Measurements from ENCODE around the gene CCDC38. TPM values are rescaled to one million over a fixed set of nuclear protein-coding genes. Genes with fewer than 3 reads are reported as not detected.
"Not testable (repeated sequence)": the region's sequence is repeated elsewhere in the genome, so short reads cannot be mapped to it uniquely, and the experiment has no call there.

The CCDC38 gene
- total RNA-seq, 1 donor, result not detected

GRCh38 chr12:95848575-95849388, 93.6 kb downstream of the CCDC38 start:
- Histone ChIP-seq H3K4me1 (ENCODE audit: insufficient read depth, low read length) (no peaks in the 10 kb centered on the region), H3K4me3 (ENCODE audit: low read length) (no peak overlapping the region)

GRCh38 chr12:95842426-95842825, 100.0 kb downstream of the CCDC38 start:
- H3K4me1 ChIP-seq (ENCODE audit: insufficient read depth, low read length); H3K9me3 ChIP-seq (ENCODE audit: low read depth, low read length); H3K4me3 ChIP-seq (ENCODE audit: low read length): not testable (repeated sequence)
- peaks cover 27% of the 10 kb centered on the region for H3K27me3 ChIP-seq (ENCODE audit: insufficient read depth, low read length)

More at GRCh38 chr12:95848575-95849388, 93.6 kb downstream of the CCDC38 start:
- H3K9me3 ChIP-seq (ENCODE audit: low read depth, low read length), result no peaks in the 10 kb centered on the region
- peaks cover 36% of the 10 kb centered on the region for H3K27me3 ChIP-seq (ENCODE audit: insufficient read depth, low read length)

DNA sequence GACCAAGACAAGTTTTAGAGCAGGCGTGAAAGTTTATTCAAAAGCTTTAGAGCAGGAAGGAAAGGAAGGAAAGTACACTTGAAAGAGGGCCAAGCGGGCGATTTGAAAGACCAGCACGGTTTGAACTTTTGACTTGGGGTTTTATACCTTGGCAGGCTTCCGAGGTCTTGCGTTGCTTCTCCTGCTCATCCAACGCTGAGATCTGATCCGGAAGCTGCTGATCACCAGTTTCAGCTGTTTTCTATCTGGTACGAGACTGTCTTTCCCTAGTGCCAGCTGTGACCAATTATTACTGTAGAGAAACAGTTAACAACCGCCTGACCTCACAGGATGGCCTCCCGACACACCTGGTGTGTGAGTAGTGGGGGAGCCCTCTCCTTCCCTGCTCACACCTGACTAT, 104.3 kb downstream of the CCDC38 start:
- Histone ChIP-seq H3K27me3 (ENCODE audit: insufficient read depth, low read length) (peaks cover 2% of the 10 kb centered on the region), H3K9me3 (ENCODE audit: low read depth, low read length) (no peaks in the 10 kb centered on the region), H3K4me3 (ENCODE audit: low read length) (no peak overlapping the region), H3K4me1 (ENCODE audit: insufficient read depth, low read length) (no peaks in the 10 kb centered on the region)

- Histone ChIP-seq H3K9me3 (ENCODE audit: low read depth, low read length) (no peaks in the 10 kb centered on the region), H3K4me3 (ENCODE audit: low read length) (no peak overlapping the region), H3K4me1 (ENCODE audit: insufficient read depth, low read length) (no peaks in the 10 kb centered on the region), H3K27me3 (ENCODE audit: insufficient read depth, low read length) (no peaks in the 10 kb centered on the region)
These were observed 105.0 kb downstream of the CCDC38 start for GRCh38 chr12:95837240-95838038.

- Histone ChIP-seq H3K4me3 (ENCODE audit: low read length) (no peak overlapping the region), H3K27me3 (ENCODE audit: insufficient read depth, low read length) (no peaks in the 10 kb centered on the region), H3K4me1 (ENCODE audit: insufficient read depth, low read length) (no peaks in the 10 kb centered on the region), H3K9me3 (ENCODE audit: low read depth, low read length) (no peaks in the 10 kb centered on the region)
These were observed 105.7 kb downstream of the CCDC38 start for GRCh38 chr12:95836630-95837239.

GRCh38 chr12:95836185-95836609, 106.2 kb downstream of the CCDC38 start:
- H3K4me1 ChIP-seq (ENCODE audit: insufficient read depth, low read length), result no peaks in the 10 kb centered on the region
- H3K27me3 ChIP-seq (ENCODE audit: insufficient read depth, low read length), result no peaks in the 10 kb centered on the region
- no peaks in the 10 kb centered on the region for H3K9me3 ChIP-seq (ENCODE audit: low read depth, low read length)
- no peak overlapping the region for H3K4me3 ChIP-seq (ENCODE audit: low read length)

GRCh38 chr12:95834572-95834971, 107.8 kb downstream of the CCDC38 start:
- no peak overlapping the region for H3K4me3 ChIP-seq (ENCODE audit: low read length)
- H3K9me3 ChIP-seq (ENCODE audit: low read depth, low read length), result no peaks in the 10 kb centered on the region
- no peaks in the 10 kb centered on the region for H3K4me1 ChIP-seq (ENCODE audit: insufficient read depth, low read length)
- H3K27me3 ChIP-seq (ENCODE audit: insufficient read depth, low read length), result no peaks in the 10 kb centered on the region

DNA sequence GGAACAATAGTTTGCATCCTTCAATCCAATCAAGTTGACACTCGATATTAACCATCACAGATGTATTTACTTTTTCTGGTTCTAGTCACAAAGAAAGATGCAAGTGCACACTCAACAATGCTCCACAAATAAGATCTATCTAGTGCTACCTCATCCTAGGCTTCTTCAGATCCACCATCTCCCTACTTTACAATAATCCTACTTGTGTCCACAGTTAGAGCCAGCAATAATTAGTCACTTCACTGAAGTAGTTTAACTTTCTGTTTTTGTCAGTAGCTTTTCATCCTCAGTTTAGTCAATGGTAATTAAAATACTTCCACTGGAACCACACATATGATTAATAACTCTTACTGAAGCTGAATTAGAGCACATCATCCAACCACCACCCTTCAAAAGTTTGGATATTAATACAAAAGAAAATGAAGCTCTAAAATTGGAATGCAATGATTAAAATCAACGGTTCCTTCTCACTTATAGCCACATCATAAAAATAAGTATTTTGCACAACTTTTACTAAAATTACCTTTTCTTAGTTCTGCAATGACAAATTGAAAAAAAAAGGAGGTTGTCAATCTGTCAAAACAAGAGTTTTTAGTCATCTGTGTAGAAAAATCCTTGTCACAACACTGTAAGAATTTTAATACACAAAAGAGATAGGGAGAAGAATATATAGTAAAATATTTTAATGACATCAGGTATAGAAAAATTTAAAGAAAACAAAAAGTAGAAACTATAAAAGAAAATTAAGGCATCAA, 111.9 kb downstream of the CCDC38 start:
- Histone ChIP-seq H3K4me1 (ENCODE audit: insufficient read depth, low read length) (no peaks in the 10 kb centered on the region), H3K4me3 (ENCODE audit: low read length) (no peak overlapping the region), H3K27me3 (ENCODE audit: insufficient read depth, low read length) (no peaks in the 10 kb centered on the region), H3K9me3 (ENCODE audit: low read depth, low read length) (no peaks in the 10 kb centered on the region)

DNA sequence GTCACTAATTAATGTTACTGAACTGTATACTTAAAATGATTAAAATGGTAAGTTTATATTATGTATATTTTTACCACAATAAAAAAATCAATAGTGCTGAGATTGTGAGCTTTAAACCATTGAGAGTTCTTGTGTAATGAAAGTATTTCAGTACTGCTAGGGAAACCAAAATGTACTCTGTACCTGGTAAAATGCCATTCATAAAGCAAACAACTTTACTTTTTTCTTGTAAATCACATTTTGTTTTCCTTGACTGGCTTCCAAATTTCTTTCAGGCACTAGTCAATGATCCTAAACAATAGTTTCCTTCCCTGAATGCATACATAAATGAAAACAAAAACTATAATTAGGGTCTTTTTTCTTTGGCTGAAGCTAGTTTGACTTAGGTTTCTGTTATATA, 113.0 kb downstream of the CCDC38 start:
- Histone ChIP-seq H3K4me3 (ENCODE audit: low read length) (no peak overlapping the region), H3K4me1 (ENCODE audit: insufficient read depth, low read length) (no peaks in the 10 kb centered on the region), H3K9me3 (ENCODE audit: low read depth, low read length) (no peaks in the 10 kb centered on the region), H3K27me3 (ENCODE audit: insufficient read depth, low read length) (no peaks in the 10 kb centered on the region)

DNA sequence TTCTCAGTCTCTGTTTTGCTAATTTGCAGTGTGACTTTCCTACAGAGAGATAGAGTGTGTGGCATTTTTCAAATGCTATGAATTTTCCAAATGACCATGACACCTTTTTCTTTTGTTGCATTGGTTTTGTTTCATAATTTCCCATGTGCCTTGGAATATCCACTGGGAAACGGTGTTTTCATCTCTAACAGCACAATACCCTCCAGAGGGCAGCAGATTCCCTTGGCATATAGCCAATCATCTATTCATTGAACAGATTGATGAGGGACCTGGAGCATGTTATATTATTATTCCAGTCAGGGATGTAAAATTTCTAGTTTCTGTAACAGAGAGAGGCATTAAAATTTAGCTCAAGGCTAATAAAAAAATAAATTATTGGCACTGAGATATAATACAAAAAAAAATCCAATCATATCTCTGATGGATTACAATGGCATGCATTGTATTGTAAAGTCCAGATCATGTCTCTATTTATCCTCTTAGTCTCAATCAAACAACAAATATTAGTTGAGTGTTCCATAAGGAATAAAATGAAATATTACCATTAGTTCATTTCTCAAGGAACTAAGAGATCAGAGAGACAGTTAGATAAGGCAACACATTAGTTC, 122.2 kb downstream of the CCDC38 start:
- H3K27me3 ChIP-seq (ENCODE audit: insufficient read depth, low read length), result no peaks in the 10 kb centered on the region
- H3K4me3 ChIP-seq (ENCODE audit: low read length), result no peak overlapping the region
- no peaks in the 10 kb centered on the region for H3K9me3 ChIP-seq (ENCODE audit: low read depth, low read length)
- H3K4me1 ChIP-seq (ENCODE audit: insufficient read depth, low read length), result no peaks in the 10 kb centered on the region

Other genes with a start within 250 kb of the CCDC38 start
- 0.31 TPM for gene NTN4, start 151.8 kb downstream of the CCDC38 start, total RNA-seq
- gene SNRPF, start 83.7 kb downstream of the CCDC38 start, total RNA-seq, result 15.7 TPM
- 0.63 TPM for gene AMDHD1, start 717 bp upstream of the CCDC38 start, total RNA-seq
- gene HAL, start 53.7 kb upstream of the CCDC38 start, total RNA-seq, result 2.1 TPM
- 160 TPM for gene LTA4H, start 93.0 kb upstream of the CCDC38 start, total RNA-seq